Epithelial cell of esophagus (primary cell): Measurements from ENCODE around the gene CFC1.
"Not testable (repeated sequence)": the region's sequence is repeated elsewhere in the genome, so short reads cannot be mapped to it uniquely, and the experiment has no call there.

Source experiments
- DNase-seq: peaks from one replicate; pipeline ENCODE4 v3.0.0; 2010; ENCODE audit warnings: low read depth
- H3K4me3 ChIP-seq: 2 replicates; pipeline ENCODE4 v1.5.1; 2011; ENCODE audit warnings: mild to moderate bottlenecking, low read length, control low read depth

The CFC1 gene

GRCh38 chr2:130599393-130599792 lies at the start of gene CFC1:
Gene CFC1 (minus strand): TSS chr2:130599575. CDS start chr2:130599287, 288 bp downstream.
- not testable (repeated sequence) for DNase-seq, H3K4me3 ChIP-seq

- H3K4me3 ChIP-seq = not testable (repeated sequence)
Observed at GRCh38 chr2:130641688-130642087, 42.3 kb upstream of the CFC1 start.

GRCh38 chr2:130638973-130639372 lies 39.6 kb upstream of the CFC1 start:
- DNase-seq, H3K4me3 ChIP-seq: not testable (repeated sequence)

More at GRCh38 chr2:130641688-130642087, 42.3 kb upstream of the CFC1 start:
- DNase-seq = not testable (repeated sequence)

- not testable (repeated sequence) for H3K4me3 ChIP-seq, DNase-seq
Observed at GRCh38 chr2:130628784-130629475, 29.6 kb upstream of the CFC1 start.

GRCh38 chr2:130611140-130611539 lies 11.8 kb upstream of the CFC1 start, which contains the start of gene POTEJ:
Gene POTEJ (plus strand): TSS chr2:130611440. CDS start chr2:130611533, 93 bp downstream.
- H3K4me3 ChIP-seq, DNase-seq: not testable (repeated sequence)

- not testable (repeated sequence) for H3K4me3 ChIP-seq, DNase-seq
Observed at GRCh38 chr2:130610486-130610885, 11.1 kb upstream of the CFC1 start.

GRCh38 chr2:130609002-130609920 lies 9.9 kb upstream of the CFC1 start:
- not testable (repeated sequence) for DNase-seq, H3K4me3 ChIP-seq

GRCh38 chr2:130608276-130609001 lies 9.1 kb upstream of the CFC1 start:
- DNase-seq = not testable (repeated sequence)

GRCh38 chr2:130601648-130602302 lies 2.4 kb upstream of the CFC1 start:
- not testable (repeated sequence) for DNase-seq, H3K4me3 ChIP-seq

More at GRCh38 chr2:130608276-130609001, 9.1 kb upstream of the CFC1 start:
- H3K4me3 ChIP-seq = not testable (repeated sequence)

GRCh38 chr2:130599926-130600325 lies 551 bp upstream of the CFC1 start:
- DNase-seq, H3K4me3 ChIP-seq: not testable (repeated sequence)

GRCh38 chr2:130598463-130598862 lies 912 bp downstream of the CFC1 start:
- not testable (repeated sequence) for DNase-seq, H3K4me3 ChIP-seq

- not testable (repeated sequence) for DNase-seq, H3K4me3 ChIP-seq
Observed at GRCh38 chr2:130597994-130598393, 1.4 kb downstream of the CFC1 start.

GRCh38 chr2:130596757-130597156 lies 2.6 kb downstream of the CFC1 start:
- not testable (repeated sequence) for H3K4me3 ChIP-seq, DNase-seq

GRCh38 chr2:130594011-130594410 lies 5.4 kb downstream of the CFC1 start:
- not testable (repeated sequence) for DNase-seq, H3K4me3 ChIP-seq

GRCh38 chr2:130592791-130593414 lies 6.5 kb downstream of the CFC1 start:
- not testable (repeated sequence) for H3K4me3 ChIP-seq, DNase-seq

- H3K4me3 ChIP-seq, DNase-seq: not testable (repeated sequence)
Observed at GRCh38 chr2:130590842-130591359, 8.5 kb downstream of the CFC1 start.

GRCh38 chr2:130590170-130590841 lies 9.1 kb downstream of the CFC1 start:
- DNase-seq, H3K4me3 ChIP-seq: not testable (repeated sequence)
